Loucy (cell line): ENCODE data around the gene FOXA3.
A peak's percentile ranks its signal among the peaks of the same experiment; 100 is the strongest.

Experiments used
- H2AFZ ChIP-seq: fragments of 200-600 bp; sonication (generic); 2 replicates; pipeline ENCODE4 v1.6.0; 2016; ENCODE audit warnings: antibody characterized with exemption, mild to moderate bottlenecking, low read length, moderate library complexity
- H3F3A ChIP-seq: fragments of 200-600 bp; 2 replicates; pipeline ENCODE4 v1.6.0; 2016; ENCODE audit warnings: antibody characterized with exemption, low read depth, mild to moderate bottlenecking
- H3K27me3 ChIP-seq: fragments of 200-600 bp; sonication (generic); 2 replicates; pipeline ENCODE4 v1.6.1; 2014; ENCODE audit warnings: low read length, mild to moderate bottlenecking; ENCODE audit not compliant: insufficient read depth, poor library complexity, severe bottlenecking
- H3K36me3 ChIP-seq: fragments of 200-600 bp; sonication (generic); 2 replicates; pipeline ENCODE4 v1.6.1; 2016; ENCODE audit warnings: low read length; ENCODE audit not compliant: insufficient read depth
- H3K4me1 ChIP-seq: fragments of 200-600 bp; sonication (generic); 2 replicates; pipeline ENCODE4 v1.5.1; 2014; ENCODE audit warnings: low read length, mild to moderate bottlenecking; ENCODE audit not compliant: insufficient read depth, poor library complexity, severe bottlenecking
- H3K4me2 ChIP-seq: fragments of 200-600 bp; sonication (generic); 2 replicates; pipeline ENCODE4 v1.6.0; 2014; ENCODE audit warnings: antibody characterized with exemption, low read length, low read depth, mild to moderate bottlenecking; ENCODE audit not compliant: poor library complexity, severe bottlenecking
- H3K4me3 ChIP-seq: fragments of 200-600 bp; sonication (generic); 2 replicates; pipeline ENCODE4 v1.5.1; 2014; ENCODE audit warnings: low read length, mild to moderate bottlenecking, mixed read lengths; ENCODE audit not compliant: poor library complexity, severe bottlenecking
- H3K79me2 ChIP-seq: fragments of 200-600 bp; sonication (generic); 2 replicates; pipeline ENCODE4 v1.6.1; 2014; ENCODE audit warnings: low read length; ENCODE audit not compliant: insufficient read depth
- H3K9ac ChIP-seq: fragments of 200-600 bp; sonication (generic); 2 replicates; pipeline ENCODE4 v1.6.0; 2014; ENCODE audit warnings: mild to moderate bottlenecking, low read depth, low read length, moderate library complexity; ENCODE audit not compliant: poor library complexity, severe bottlenecking
- H3K9me2 ChIP-seq: fragments of 200-600 bp; sonication (generic); replicated peaks from 2 replicates; pipeline ENCODE4 v1.6.1; 2016; ENCODE audit warnings: low read depth, low read length, mixed read lengths
- H3K9me3 ChIP-seq: fragments of 200-600 bp; sonication (generic); 2 replicates; pipeline ENCODE4 v1.6.1; 2014; ENCODE audit warnings: mild to moderate bottlenecking, antibody characterized with exemption, low read length, low read depth; ENCODE audit not compliant: insufficient read depth
- H4K20me1 ChIP-seq: fragments of 200-600 bp; sonication (generic); 2 replicates; pipeline ENCODE4 v1.6.0; 2014; ENCODE audit warnings: antibody characterized with exemption, low read length, mild to moderate bottlenecking; ENCODE audit not compliant: insufficient read depth, poor library complexity, severe bottlenecking
- CTCF ChIP-seq: fragments of 200-600 bp; sonication (generic); conservative IDR thresholded peaks from 2 replicates; pipeline ENCODE4 v1.5.1; 2014; ENCODE audit warnings: mild to moderate bottlenecking, antibody characterized with exemption, low read length
- EZH2phosphoT487 ChIP-seq: fragments of 200-600 bp; IDR thresholded peaks from 2 replicates; pipeline ENCODE4 v1.6.1; 2018; ENCODE audit warnings: antibody characterized with exemption, mild to moderate bottlenecking, moderate library complexity, borderline replicate concordance

The FOXA3 gene

GRCh38 chr19:45901432-45901911, 37.3 kb downstream of the FOXA3 start:
- peaks cover 27% of the 10 kb centered on the region for H3K79me2 ChIP-seq
- peak overlapping the region; percentile 85 for H3K4me2 ChIP-seq
- no peaks in the 10 kb centered on the region; the same call in 1 of the 2 replicates for H3K36me3 ChIP-seq
- no peaks in the 10 kb centered on the region for H3K27me3 ChIP-seq
- TF ChIP-seq CTCF: no peak
- no peak for TF ChIP-seq EZH2phosphoT487
- H3K9me2 ChIP-seq: no peaks in the 10 kb centered on the region
- H3K9ac ChIP-seq: peak overlapping the region; percentile 98
- peaks cover 4% of the 10 kb centered on the region for H4K20me1 ChIP-seq
- H3K4me1 ChIP-seq: peaks cover 5% of the 10 kb centered on the region
- no peak overlapping the region for H2AFZ ChIP-seq
- no peaks in the 10 kb centered on the region for H3F3A ChIP-seq
- H3K4me3 ChIP-seq: peak overlapping the region; percentile 99
- H3K9me3 ChIP-seq: no peaks in the 10 kb centered on the region

GRCh38 chr19:45901912-45902650, 38.0 kb downstream of the FOXA3 start, which contains the start of gene MYPOP:
TSS of gene MYPOP (minus strand) at chr19:45902613. CDS start at chr19:45901773, 840 bp downstream.
- Histone ChIP-seq H3K9me2 (no peaks in the 10 kb centered on the region), H3F3A (no peaks in the 10 kb centered on the region), H4K20me1 (peaks cover 4% of the 10 kb centered on the region), H3K9me3 (no peaks in the 10 kb centered on the region), H3K27me3 (no peaks in the 10 kb centered on the region), H2AFZ (peak within 1 kb of the TSS; percentile 93), H3K79me2 (peaks cover 27% of the 10 kb centered on the region), H3K36me3 (no peaks in the 10 kb centered on the region; the same call in 1 of the 2 replicates), H3K9ac (peak within 1 kb of the TSS; percentile 98), H3K4me3 (peak within 1 kb of the TSS; percentile 99), H3K4me2 (peak within 1 kb of the TSS; percentile 85), H3K4me1 (peaks cover 5% of the 10 kb centered on the region)
- TF ChIP-seq EZH2phosphoT487 (no peak), CTCF (0 out of 2 replicates have a peak, but pooled peaks have one; percentile 12)

- TF ChIP-seq CTCF (no peak), EZH2phosphoT487 (no peak)
- peak overlapping the region; percentile 98 for H3K9ac ChIP-seq
- peak overlapping the region; percentile 89 for H2AFZ ChIP-seq
- H3K4me2 ChIP-seq: peak overlapping the region; percentile 85
- no peaks in the 10 kb centered on the region for H3K9me3 ChIP-seq
- H3F3A ChIP-seq: no peaks in the 10 kb centered on the region
- peaks cover 4% of the 10 kb centered on the region for H4K20me1 ChIP-seq
- peak overlapping the region; percentile 99 for H3K4me3 ChIP-seq
- no peaks in the 10 kb centered on the region for H3K9me2 ChIP-seq
- H3K4me1 ChIP-seq: peaks cover 5% of the 10 kb centered on the region
- H3K36me3 ChIP-seq: no peaks in the 10 kb centered on the region; the same call in 1 of the 2 replicates
- H3K27me3 ChIP-seq: no peaks in the 10 kb centered on the region
- peaks cover 27% of the 10 kb centered on the region for H3K79me2 ChIP-seq
Measured at GRCh38 chr19:45902651-45903625, 38.8 kb downstream of the FOXA3 start.
